ENCODE data around the gene PDE5A. TPM values are rescaled to one million over a fixed set of nuclear protein-coding genes. Genes with fewer than 3 reads are reported as not detected.

Gene PDE5A
- total RNA-seq, 1 donor from 2014 or later: 2.1 TPM

DNA sequence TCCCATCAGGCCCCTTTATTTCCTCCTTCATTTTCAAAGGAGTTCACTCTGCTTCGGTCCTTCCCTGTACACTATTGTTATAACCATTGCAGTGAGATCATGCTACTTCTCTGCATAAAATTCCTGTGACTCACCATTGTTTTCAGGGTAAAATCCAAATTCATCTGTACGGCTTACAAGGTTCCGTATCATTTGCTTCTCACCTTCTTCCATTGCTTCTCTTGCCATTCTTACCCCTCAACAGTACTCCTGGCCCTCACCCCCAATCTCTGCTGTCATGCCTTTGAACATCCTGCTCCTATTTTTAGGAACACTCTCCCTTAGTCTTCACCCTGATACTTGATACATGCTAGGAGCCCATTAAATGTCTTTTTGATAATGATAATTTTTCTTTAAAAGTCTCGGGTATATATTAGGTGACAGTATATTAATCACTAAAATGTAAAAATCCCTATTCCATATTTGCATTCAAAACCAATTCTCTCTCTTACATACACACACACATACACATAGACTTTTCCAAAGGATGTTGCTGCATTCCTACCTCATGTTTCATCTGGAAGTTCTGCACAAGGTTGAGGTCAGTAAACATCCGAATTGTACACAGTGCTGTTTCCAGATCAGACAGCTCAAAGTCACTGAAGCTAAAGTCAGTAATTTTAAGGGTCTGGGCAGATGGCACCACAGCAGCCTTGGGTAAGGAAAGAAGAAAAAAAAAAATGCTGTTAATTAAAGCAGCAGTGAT is 103.4 kb downstream of the PDE5A start:
- DNase-seq (ENCODE audit: low read depth): peak; percentile 46
- H3K4me3 ChIP-seq (ENCODE audit: low read depth, low read length): no peak overlapping the region
- TF ChIP-seq, protein P1, sequence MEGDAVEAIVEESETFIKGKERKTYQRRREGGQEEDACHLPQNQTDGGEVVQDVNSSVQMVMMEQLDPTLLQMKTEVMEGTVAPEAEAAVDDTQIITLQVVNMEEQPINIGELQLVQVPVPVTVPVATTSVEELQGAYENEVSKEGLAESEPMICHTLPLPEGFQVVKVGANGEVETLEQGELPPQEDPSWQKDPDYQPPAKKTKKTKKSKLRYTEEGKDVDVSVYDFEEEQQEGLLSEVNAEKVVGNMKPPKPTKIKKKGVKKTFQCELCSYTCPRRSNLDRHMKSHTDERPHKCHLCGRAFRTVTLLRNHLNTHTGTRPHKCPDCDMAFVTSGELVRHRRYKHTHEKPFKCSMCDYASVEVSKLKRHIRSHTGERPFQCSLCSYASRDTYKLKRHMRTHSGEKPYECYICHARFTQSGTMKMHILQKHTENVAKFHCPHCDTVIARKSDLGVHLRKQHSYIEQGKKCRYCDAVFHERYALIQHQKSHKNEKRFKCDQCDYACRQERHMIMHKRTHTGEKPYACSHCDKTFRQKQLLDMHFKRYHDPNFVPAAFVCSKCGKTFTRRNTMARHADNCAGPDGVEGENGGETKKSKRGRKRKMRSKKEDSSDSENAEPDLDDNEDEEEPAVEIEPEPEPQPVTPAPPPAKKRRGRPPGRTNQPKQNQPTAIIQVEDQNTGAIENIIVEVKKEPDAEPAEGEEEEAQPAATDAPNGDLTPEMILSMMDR (conservative IDR thresholded peaks at IDR 0.05; ENCODE audit: low read depth, low read length): no peak

DNA sequence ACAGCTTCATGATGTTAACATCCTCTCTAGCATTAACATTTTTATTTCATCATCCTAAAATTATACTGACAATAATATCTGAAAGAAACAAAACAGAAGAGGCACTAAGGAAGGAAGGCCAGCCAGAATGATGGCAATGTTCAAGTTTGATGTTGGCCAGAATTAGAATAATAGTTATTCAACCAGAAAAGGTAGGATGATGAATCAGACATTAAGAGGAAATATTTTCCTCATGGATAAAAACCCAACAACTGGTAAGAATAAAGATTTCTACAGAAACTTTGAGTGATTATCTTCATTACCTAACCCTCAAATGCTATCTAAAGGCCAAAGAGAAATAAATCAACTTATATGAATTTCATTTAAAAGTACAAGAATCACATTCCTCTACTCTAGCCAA is 105.2 kb downstream of the PDE5A start:
- TF ChIP-seq, protein P1 (conservative IDR thresholded peaks at IDR 0.05; ENCODE audit: low read depth, low read length): no peak

DNA sequence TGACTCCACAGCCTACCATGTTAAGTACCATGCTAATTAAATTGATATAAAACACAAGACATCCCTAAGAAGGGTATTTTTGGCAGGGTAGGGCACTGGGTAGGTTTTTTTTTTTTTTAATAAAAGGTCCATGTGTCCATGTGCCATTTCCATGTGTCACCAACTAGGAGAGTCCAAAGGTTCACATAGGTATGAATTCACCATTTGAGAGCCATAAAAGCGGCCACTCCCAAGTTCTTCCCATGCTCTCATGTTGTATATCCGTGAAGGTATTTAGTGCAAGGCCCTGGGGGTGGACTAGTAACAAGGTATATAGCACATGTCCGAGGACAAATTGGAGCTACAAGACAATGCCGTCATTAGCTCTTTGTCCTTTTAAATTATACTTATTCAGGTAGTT is 107.3 kb downstream of the PDE5A start:
- no peak for DNase-seq (ENCODE audit: low read depth)
- TF ChIP-seq, protein P1 (conservative IDR thresholded peaks at IDR 0.05; ENCODE audit: low read depth, low read length): no peak
- no peak overlapping the region for H3K4me3 ChIP-seq (ENCODE audit: low read depth, low read length)

More for the DNA sequence above, 105.2 kb downstream of the PDE5A start:
- H3K4me3 ChIP-seq (ENCODE audit: low read depth, low read length): no peak overlapping the region
- DNase-seq (ENCODE audit: low read depth): no peak

DNA sequence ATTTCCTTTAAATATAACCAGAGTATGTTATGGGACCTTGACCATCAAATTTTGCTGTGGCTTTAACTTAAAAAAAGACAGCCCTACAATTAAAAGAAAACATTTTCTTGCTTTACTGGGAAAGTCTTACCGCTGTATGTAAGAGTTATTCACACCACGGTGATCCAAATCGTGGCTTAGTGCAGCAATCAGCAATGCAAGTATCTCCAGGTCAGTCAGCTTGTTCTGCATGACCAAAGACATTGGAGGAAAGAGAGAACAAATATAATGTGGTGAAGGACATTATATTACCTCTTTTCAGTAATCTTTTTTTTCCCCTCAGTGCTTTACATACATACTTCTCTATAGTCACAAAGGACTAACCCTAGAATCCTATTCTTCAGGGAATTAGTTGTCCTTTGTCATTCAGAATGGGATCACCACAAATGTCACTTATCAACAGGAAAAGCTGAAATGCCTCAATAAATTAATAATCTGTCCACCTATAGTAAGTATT is 109.6 kb downstream of the PDE5A start:
- DNase-seq (ENCODE audit: low read depth): no peak
- no peak overlapping the region for H3K4me3 ChIP-seq (ENCODE audit: low read depth, low read length)
- TF ChIP-seq, protein P1 (conservative IDR thresholded peaks at IDR 0.05; ENCODE audit: low read depth, low read length): no peak

DNA sequence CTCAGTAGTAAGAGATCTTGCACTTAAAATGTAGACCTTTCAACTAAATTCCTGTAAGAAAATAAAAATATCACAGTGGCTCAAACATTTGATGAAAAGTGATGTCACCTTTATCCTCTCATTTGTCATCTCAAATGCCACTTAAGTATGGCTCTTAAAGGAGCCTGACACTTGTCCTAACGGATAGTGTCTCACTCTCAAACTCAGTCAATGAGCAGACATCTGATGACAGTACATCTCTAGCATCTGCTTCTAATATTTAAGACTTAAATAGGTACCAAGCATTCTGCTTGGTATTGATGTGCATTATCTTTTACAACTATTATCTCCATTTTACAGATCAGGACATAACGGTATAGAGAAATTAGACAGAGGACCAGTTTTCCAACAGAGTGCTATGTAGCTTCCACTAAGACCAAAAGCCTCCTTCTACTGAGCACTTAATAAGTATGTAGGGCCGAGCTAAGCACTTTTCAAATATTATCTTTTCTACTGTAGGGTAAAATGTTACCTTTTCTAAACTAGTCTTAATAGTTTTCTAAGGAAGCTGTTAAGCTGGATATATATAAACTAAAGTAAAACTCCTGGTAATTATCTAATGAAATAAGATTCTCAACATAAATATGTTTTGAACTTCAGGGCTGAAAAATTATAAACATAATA is 110.2 kb downstream of the PDE5A start:
- H3K4me3 ChIP-seq (ENCODE audit: low read depth, low read length): no peak overlapping the region
- DNase-seq (ENCODE audit: low read depth): no peak
- TF ChIP-seq, protein P1 (conservative IDR thresholded peaks at IDR 0.05; ENCODE audit: low read depth, low read length): no peak

DNA sequence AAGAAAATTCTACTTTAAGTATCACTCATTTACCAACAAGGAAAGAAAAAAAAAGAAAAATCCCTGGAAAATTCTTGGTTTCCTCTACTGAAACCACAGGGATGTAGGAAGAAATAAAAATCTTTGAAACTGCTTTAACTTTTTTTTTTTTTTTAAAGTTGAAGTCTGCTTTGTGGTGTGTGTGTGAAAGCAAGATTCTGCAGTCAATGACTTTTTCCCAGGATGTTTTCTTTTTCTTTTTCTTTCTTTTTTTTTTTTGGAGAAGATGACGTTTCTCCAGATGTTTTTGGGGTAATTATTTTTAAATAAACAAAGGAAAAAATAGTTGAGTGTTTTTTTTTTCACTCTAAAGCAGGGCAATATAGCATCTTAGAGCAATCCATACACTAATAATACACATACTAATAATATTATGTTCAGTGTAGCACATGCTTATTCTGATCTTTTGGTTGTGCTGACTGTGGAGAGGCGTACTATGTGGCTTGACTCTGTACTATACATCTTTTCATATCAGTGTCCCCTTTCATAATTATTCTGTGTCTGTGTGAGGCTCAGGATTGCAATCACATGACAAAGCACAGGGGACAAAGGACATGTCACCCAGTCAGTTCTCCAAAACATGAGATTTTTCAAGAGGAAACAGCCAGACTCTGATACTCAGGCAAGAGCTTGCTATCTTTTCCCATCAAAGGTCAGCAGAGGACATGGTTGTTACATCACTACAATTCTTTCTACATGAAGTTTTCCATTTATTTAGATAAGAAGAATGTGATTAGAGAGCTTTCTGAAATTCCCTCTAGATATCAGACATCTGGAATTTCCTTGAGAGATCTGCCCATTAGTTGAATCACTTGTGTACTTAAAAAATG is 111.0 kb downstream of the PDE5A start:
- no peak overlapping the region for H3K4me3 ChIP-seq (ENCODE audit: low read depth, low read length)
- DNase-seq (ENCODE audit: low read depth): no peak
- TF ChIP-seq, protein P1 (conservative IDR thresholded peaks at IDR 0.05; ENCODE audit: low read depth, low read length): no peak
